NCI-H748 (cell line): ENCODE data around the gene MAP4K2.

Source experiments
- DNase-seq: peaks from one replicate; lab custom pipeline; 2025; ENCODE audit not compliant: unreplicated experiment; lab: John Stamatoyannopoulos, UW

The MAP4K2 gene

GRCh38 chr11:64757549-64758329, 45.3 kb downstream of the MAP4K2 start:
- DNase-seq: no peak

- no peak for DNase-seq
Measured at GRCh38 chr11:64755681-64756361, 47.2 kb downstream of the MAP4K2 start.

- no peak for DNase-seq
Measured at GRCh38 chr11:64754919-64755662, 47.9 kb downstream of the MAP4K2 start.

GRCh38 chr11:64754124-64754918, 48.7 kb downstream of the MAP4K2 start:
- DNase-seq: no peak

GRCh38 chr11:64753380-64754123, 49.5 kb downstream of the MAP4K2 start:
- DNase-seq: no peak

- DNase-seq: no peak
Measured at GRCh38 chr11:64753019-64753379, 50.0 kb downstream of the MAP4K2 start.

GRCh38 chr11:64752175-64752970, 50.6 kb downstream of the MAP4K2 start:
- no peak for DNase-seq

- DNase-seq: no peak
Measured at GRCh38 chr11:64751580-64751979, 51.4 kb downstream of the MAP4K2 start.

GRCh38 chr11:64751136-64751535, 51.9 kb downstream of the MAP4K2 start:
- DNase-seq: no peak

GRCh38 chr11:64750361-64751054, 52.5 kb downstream of the MAP4K2 start:
- no peak for DNase-seq

GRCh38 chr11:64747961-64748665, 54.9 kb downstream of the MAP4K2 start:
- no peak for DNase-seq

GRCh38 chr11:64746486-64746885, 56.5 kb downstream of the MAP4K2 start:
- no peak for DNase-seq

- DNase-seq: peak; percentile 64
Measured at GRCh38 chr11:64745521-64746328, 57.3 kb downstream of the MAP4K2 start.

- no peak for DNase-seq
Measured at GRCh38 chr11:64745189-64745520, 57.9 kb downstream of the MAP4K2 start.

GRCh38 chr11:64744544-64745188, 58.3 kb downstream of the MAP4K2 start:
- peak; percentile 33 for DNase-seq

- peak; percentile 58 for DNase-seq
Measured at GRCh38 chr11:64743591-64744543, 59.1 kb downstream of the MAP4K2 start, which contains the start of gene RASGRP2. TSS of gene RASGRP2 (minus strand) at chr11:64744142. CDS start at chr11:64742866, 1,276 bp downstream.
